Stimulated activated CD4-positive, alpha-beta T cell treated with anti-CD3 and anti-CD28 coated beads, Interleukin-4, amount 100 ng/mL, for 24 hours (primary cell): ENCODE results near the gene ATOX1.

Source experiments
- DNase-seq: peaks from one replicate; pipeline ENCODE4 v3.0.0-alpha.2; 2020

Gene ATOX1

DNA sequence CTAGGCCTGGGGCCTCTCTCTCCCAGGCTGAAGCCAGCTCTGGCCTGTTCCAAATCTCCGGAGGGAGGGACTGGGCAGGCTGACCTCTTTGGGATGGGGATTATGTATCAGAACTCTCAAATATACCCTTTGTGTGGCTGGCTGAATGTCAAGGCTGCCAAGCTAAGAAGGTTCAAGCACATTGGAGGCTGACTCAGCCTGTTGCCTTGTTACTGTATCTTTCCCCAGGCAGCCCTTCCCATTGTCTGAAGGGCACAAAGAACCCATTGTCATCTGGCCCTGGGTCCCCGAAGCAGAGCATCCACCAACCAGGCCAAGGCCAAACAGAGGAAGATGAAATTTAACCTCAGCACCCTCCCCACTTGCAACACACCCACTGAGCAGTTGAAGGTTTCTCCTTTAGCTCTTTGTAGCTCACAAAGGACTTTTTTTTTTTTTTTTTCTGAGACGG, 64.4 kb downstream of the ATOX1 start:
- DNase-seq = no peak
